IPS-15b (cell line): ENCODE data around the gene ITGAX.

Experiments used
- H3K27me3 ChIP-seq: one replicate; pipeline ENCODE4 v1.6.1; 2013; ENCODE audit warnings: low read length; ENCODE audit not compliant: control insufficient read depth, insufficient read depth
- H3K36me3 ChIP-seq: one replicate; pipeline ENCODE4 v1.6.1; 2013; ENCODE audit warnings: low read length; ENCODE audit not compliant: control insufficient read depth, insufficient read depth
- H3K4me1 ChIP-seq: one replicate; pipeline ENCODE4 v1.6.1; 2013; ENCODE audit warnings: mild to moderate bottlenecking, low read length; ENCODE audit not compliant: control insufficient read depth, insufficient read depth
- H3K4me3 ChIP-seq: one replicate; pipeline ENCODE4 v1.5.1; 2013; ENCODE audit warnings: low read depth, low read length
- H3K9ac ChIP-seq: one replicate; pipeline ENCODE4 v1.6.1; 2013; ENCODE audit warnings: low read depth, mild to moderate bottlenecking, low read length
- H3K9me3 ChIP-seq: one replicate; pipeline ENCODE4 v1.6.1; 2013; ENCODE audit warnings: mild to moderate bottlenecking, low read length; ENCODE audit not compliant: control insufficient read depth, insufficient read depth

Gene ITGAX

DNA sequence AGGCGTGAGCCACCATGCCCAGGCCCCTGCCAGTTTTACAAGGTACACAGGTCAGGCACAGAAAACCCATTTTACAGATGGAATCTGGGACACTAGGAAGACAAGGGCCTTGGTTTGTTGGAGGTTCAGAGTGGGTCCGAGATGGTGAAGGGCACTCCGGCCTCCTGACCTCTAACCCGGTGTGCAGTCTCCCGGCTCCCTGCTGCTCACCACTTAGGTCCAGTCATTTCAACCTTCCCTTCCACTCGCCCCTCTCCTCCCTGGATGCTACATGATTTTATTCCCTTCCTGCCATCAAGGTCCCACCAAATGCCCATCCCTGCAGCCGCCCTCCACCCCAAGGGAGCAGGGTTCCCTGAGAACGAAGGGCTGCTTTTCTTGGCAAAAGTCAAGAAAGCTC is 8.7 kb downstream of the ITGAX start:
- Histone ChIP-seq H3K9me3 (no peaks in the 10 kb centered on the region), H3K36me3 (no peaks in the 10 kb centered on the region), H3K4me1 (no peaks in the 10 kb centered on the region), H3K9ac (no peak overlapping the region), H3K4me3 (no peak overlapping the region), H3K27me3 (no peaks in the 10 kb centered on the region)

DNA sequence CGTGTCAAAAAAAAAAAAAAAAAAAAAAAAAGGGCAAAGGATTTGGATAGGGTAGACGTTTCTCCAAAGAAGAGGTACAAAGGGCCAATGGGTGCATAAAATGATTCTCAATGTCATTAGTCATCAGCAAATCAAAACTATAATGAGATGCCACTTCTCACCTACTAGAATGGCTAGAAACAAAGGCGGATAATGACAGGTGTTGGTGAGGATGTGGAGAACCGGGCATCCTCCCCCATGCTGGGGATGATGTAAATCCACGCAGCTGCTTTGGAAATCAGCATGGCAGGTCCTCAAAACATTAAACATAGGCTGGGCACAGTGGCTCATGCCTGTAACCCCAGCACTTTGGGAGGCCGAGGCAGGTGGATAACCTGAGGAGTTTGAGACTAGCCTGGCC is 9.4 kb downstream of the ITGAX start:
- Histone ChIP-seq H3K4me1 (no peaks in the 10 kb centered on the region), H3K4me3 (no peak overlapping the region), H3K27me3 (no peaks in the 10 kb centered on the region), H3K9ac (no peak overlapping the region), H3K36me3 (no peaks in the 10 kb centered on the region), H3K9me3 (no peaks in the 10 kb centered on the region)

DNA sequence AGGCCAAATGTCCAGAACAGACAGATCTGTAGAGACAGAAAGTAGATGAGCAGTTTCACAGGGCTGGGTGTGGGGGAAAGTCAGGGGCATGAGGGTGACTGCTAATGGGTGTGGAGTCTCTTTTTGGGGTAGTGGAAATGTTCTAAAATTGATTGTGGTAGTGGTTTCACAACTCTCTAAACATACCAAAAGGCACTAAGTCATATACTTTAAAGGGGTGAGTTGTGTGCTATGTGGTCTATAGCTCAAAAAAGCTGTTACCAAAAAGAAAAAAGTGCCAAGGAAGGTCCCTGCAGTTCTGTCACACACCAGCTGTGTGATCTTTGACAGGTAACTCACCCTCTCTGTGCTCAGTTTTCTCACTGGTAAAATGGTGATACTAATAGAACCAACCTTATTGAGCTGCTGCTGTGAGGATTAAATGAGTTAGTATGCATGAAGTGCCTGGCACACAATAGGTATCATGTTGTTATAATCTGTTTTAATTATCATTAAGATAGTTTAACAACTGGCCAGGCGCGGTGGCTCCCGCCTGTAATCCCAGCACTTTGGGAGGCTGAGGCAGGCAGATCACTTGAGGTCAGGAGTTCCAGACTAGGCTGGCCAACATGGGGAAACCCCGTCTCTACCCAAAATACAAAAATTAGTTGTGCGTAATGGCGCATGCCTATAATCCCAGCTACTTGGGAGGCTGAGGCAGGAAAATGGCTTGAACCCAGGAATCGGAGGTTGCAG is 10.3 kb downstream of the ITGAX start:
- no peaks in the 10 kb centered on the region for H3K36me3 ChIP-seq
- no peak overlapping the region for H3K9ac ChIP-seq
- H3K9me3 ChIP-seq: no peaks in the 10 kb centered on the region
- H3K27me3 ChIP-seq: no peaks in the 10 kb centered on the region
- H3K4me1 ChIP-seq: no peaks in the 10 kb centered on the region
- no peak overlapping the region for H3K4me3 ChIP-seq

DNA sequence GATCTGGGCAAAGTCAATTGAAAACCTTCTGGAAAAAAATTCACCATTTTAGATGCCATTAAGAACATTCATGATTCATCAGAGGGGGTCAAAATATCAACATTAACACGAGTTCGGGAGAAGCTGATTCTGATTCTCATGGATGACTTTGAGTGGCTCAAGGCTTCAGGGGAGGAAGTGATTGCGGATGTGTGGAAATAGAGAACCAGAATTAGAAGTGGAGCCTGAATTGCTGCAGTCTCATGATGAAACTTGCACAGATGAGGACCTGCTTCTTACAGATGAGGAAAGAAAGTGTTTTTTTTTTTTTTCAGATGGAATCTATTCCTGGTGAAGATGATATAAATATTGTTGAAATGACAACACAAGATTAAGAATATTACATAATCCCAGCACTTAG is 12.9 kb downstream of the ITGAX start:
- Histone ChIP-seq H3K4me1 (no peaks in the 10 kb centered on the region), H3K36me3 (no peaks in the 10 kb centered on the region), H3K9me3 (no peaks in the 10 kb centered on the region), H3K27me3 (no peaks in the 10 kb centered on the region), H3K9ac (no peak overlapping the region), H3K4me3 (no peak overlapping the region)

DNA sequence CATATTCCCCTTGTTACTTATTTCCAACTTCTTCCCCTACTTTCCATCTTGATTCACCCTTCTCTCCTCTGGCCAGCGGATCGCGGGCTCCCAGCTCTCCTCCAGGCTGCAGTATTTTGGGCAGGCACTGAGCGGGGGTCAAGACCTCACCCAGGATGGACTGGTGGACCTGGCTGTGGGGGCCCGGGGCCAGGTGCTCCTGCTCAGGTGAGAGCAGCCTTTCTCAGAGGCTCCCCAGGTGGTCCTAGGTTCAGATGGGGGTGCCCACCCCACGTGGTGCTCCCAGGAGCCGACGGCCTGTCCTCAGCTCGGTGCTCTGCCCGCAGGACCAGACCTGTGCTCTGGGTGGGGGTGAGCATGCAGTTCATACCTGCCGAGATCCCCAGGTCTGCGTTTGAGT is 16.0 kb downstream of the ITGAX start:
- Histone ChIP-seq H3K36me3 (no peaks in the 10 kb centered on the region), H3K9me3 (no peaks in the 10 kb centered on the region), H3K9ac (no peak overlapping the region), H3K4me1 (no peaks in the 10 kb centered on the region), H3K4me3 (no peak overlapping the region), H3K27me3 (no peaks in the 10 kb centered on the region)

DNA sequence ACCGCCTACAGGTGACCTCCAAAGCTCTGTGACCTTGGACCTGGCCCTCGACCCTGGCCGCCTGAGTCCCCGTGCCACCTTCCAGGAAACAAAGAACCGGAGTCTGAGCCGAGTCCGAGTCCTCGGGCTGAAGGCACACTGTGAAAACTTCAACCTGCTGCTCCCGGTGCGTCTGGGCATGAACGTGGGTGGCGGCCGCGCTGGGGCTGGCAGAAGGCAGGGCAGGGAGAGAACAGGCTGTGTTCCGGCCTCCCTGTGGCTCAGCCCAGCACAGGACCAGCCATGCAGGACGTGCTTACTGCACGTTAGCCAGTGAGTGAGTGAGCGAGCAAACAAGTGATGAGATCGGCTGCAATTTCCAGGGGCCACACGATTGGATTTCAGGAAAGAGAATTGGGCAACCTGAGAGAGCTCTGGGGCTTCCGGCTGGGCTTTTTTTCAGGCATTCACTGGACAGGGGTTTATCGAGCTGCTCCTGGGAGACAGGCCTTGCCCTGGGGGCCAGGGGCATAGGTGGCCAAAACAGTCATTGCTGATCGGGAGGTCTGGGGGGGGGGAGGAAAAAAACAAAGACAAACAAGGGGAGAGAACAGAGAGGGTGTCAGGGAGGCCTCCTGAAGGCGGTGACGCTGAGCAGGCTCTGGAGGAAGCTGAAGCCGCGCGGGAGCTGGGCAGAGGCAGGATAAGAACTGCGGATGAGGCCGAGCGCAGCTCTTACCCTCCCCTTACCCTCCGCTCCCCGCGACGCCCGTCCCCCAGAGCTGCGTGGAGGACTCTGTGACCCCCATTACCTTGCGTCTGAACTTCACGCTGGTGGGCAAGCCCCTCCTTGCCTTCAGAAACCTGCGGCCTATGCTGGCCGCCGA is 16.9 kb downstream of the ITGAX start:
- no peaks in the 10 kb centered on the region for H3K9me3 ChIP-seq
- no peak overlapping the region for H3K9ac ChIP-seq
- no peaks in the 10 kb centered on the region for H3K36me3 ChIP-seq
- no peaks in the 10 kb centered on the region for H3K27me3 ChIP-seq
- no peaks in the 10 kb centered on the region for H3K4me1 ChIP-seq
- no peak overlapping the region for H3K4me3 ChIP-seq

DNA sequence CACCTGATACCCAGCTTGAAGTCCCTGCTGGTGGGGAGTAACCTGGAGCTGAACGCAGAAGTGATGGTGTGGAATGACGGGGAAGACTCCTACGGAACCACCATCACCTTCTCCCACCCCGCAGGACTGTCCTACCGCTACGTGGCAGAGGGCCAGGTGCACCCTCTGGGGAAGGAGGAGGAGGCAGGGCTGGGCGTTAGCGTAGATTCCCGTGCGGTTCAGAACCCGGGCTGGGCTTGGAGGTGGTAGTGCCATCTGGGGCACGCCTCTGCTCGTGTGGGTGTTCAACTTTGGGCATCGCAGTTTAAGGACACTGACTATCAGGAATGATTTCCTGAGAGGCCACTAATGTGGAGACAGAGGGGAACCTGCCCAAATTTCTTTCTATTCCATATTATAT is 18.3 kb downstream of the ITGAX start:
- Histone ChIP-seq H3K9me3 (no peaks in the 10 kb centered on the region), H3K4me3 (no peak overlapping the region), H3K9ac (no peak overlapping the region), H3K27me3 (no peaks in the 10 kb centered on the region), H3K36me3 (no peaks in the 10 kb centered on the region), H3K4me1 (no peaks in the 10 kb centered on the region)

DNA sequence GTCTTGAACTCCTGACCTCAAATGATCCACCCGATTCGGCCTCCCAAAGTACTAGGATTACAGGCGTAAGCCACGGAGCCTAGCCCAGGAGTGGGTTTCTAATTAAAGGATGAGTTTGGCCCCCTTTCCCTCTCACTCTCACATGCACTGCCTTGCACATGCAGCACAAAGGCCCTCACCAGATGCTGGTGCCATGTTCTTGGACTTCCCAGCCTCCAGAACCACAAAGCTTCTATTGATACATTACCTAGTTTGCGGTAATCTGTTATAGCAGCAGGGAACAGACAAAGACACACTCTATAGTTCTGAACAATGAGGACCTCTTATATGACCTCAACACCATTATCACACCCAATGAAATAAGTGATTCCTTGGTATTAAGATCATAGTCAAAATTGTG is 20.3 kb downstream of the ITGAX start:
- Histone ChIP-seq H3K36me3 (no peaks in the 10 kb centered on the region), H3K4me3 (no peak overlapping the region), H3K9ac (no peak overlapping the region), H3K27me3 (no peaks in the 10 kb centered on the region), H3K9me3 (no peaks in the 10 kb centered on the region), H3K4me1 (no peaks in the 10 kb centered on the region)

DNA sequence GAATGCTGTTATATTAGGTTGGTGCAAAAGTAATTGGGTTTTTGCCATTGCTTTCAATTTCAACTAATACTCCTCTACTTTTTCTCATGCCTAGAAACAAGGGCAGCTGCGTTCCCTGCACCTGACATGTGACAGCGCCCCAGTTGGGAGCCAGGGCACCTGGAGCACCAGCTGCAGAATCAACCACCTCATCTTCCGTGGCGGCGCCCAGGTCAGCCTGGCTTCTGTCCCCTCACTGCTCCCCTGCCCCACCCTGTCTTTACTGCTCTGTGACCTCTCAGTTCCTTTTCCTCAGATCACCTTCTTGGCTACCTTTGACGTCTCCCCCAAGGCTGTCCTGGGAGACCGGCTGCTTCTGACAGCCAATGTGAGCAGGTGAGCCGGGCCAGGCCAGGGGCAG is 21.7 kb downstream of the ITGAX start:
- Histone ChIP-seq H3K4me3 (no peak overlapping the region), H3K27me3 (no peaks in the 10 kb centered on the region), H3K9me3 (no peaks in the 10 kb centered on the region), H3K4me1 (no peaks in the 10 kb centered on the region), H3K36me3 (no peaks in the 10 kb centered on the region), H3K9ac (no peak overlapping the region)

DNA sequence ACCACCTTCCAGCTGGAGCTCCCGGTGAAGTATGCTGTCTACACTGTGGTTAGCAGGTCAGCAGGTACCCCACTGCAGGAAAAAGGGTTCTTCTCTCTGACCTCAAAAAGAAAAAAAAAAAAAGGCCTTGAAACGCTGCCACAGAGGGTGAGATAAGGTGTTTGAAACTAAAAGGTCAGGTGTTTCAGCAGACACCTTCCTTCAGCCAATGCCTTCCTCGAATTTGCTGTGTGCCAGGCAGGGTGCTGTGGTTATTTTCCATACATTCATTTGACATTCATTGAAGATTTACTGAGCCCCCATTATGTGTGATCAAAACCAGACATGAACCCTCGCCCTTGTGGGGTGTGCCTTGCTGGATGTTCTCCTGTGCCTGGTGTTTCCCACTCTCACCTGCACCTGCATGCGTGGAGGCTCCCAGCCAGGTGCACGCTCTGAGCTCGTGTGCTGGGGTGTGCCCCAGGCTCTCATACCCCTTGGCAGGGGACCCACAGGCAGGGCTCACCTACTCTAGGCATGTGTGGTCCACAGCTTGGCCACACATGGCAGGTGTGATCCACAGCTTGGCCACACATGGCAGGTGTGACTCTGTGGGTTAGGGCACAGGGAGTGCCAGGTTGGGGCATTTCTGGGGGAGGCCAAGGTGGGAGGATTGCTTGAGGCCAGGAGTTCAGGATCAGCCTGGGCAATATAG is 22.4 kb downstream of the ITGAX start:
- H3K4me1 ChIP-seq: no peaks in the 10 kb centered on the region
- no peaks in the 10 kb centered on the region for H3K36me3 ChIP-seq
- no peak overlapping the region for H3K4me3 ChIP-seq
- no peaks in the 10 kb centered on the region for H3K27me3 ChIP-seq
- H3K9me3 ChIP-seq: no peaks in the 10 kb centered on the region
- H3K9ac ChIP-seq: no peak overlapping the region

DNA sequence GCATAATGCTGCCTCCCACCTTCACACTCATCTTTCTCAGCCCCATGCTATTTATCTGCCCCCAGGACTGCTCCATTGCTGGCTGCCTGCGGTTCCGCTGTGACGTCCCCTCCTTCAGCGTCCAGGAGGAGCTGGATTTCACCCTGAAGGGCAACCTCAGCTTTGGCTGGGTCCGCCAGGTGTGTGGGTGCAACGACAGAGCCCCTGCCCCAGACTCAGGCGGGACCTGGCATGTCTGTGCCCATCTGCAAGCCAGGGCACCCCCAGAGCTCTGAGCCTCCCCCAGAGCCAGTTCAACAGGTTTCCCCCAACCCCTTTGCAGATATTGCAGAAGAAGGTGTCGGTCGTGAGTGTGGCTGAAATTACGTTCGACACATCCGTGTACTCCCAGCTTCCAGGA is 25.2 kb downstream of the ITGAX start:
- Histone ChIP-seq H3K27me3 (no peaks in the 10 kb centered on the region), H3K9ac (no peak overlapping the region), H3K36me3 (no peaks in the 10 kb centered on the region), H3K9me3 (no peaks in the 10 kb centered on the region), H3K4me1 (no peaks in the 10 kb centered on the region), H3K4me3 (no peak overlapping the region)
